Prostate gland (tissue), 2 donors: Measurements from ENCODE around the gene RAD51B. TPM values are rescaled to one million over a fixed set of nuclear protein-coding genes. Genes with fewer than 3 reads are reported as not detected.

ENCODE experiments used
- DNase-seq: peaks from one replicate; pipeline ENCODE4 v3.0.0-alpha.2; 2019; ENCODE audit warnings: low spot score
- H3K27ac ChIP-seq, 2 donors: fragments of 200-600 bp; sonication (generic); 2 replicates each; pipeline ENCODE4 v1.5.1; 2017 to 2019
- H3K27me3 ChIP-seq: fragments of 200-600 bp; sonication (generic); replicated peaks from 2 replicates; pipeline ENCODE4 v1.5.1; 2019; ENCODE audit not compliant: insufficient read depth
- H3K36me3 ChIP-seq, 2 donors: fragments of 200-600 bp; sonication (generic); 1 replicate in 1 of 2; 2 replicates in 1 of 2; pipeline versions ENCODE4 v1.5.1 to v1.8.1; 2017 to 2019
- H3K4me1 ChIP-seq: fragments of 200-600 bp; sonication (generic); replicated peaks from 2 replicates; pipeline ENCODE4 v1.5.1; 2019
- H3K4me3 ChIP-seq, 2 donors: fragments of 200-600 bp; sonication (generic); 2 replicates each; pipeline ENCODE4 v1.5.1; 2017 to 2019
- H3K9me3 ChIP-seq: fragments of 200-600 bp; sonication (generic); 2 replicates; pipeline ENCODE4 v1.5.1; 2017
- POLR2A ChIP-seq: fragments of 450-650 bp; IDR thresholded peaks from one replicate; pipeline ENCODE4 v1.6.1; 2016; ENCODE audit warnings: antibody characterized with exemption, mild to moderate bottlenecking
- POLR2AphosphoS5 ChIP-seq: sonication (generic); formaldehyde crosslinking; IDR thresholded peaks from one replicate; pipeline ENCODE4 v1.6.1; 2017; ENCODE audit warnings: antibody characterized with exemption
- WGBS: methylation state at CpG from one replicate; pipeline ENCODE4 v1.1.5; 2018; 5-methylcytosine and 5-hydroxymethylcytosine counted together
- intact Hi-C: fragments of 100-400 bp; cut with DNase I; formaldehyde crosslinking; loops from one replicate; pipeline ENCODE4 v1.14.2; 2022
- total RNA-seq, 2 donors: library from RNA; depleted of rRNA; stranded (reverse); fragments of >200 nt; gene quantifications; one replicate each; pipeline ENCODE4 v1.1.0, GENCODE V29; 2016
- TF ChIP-seq, protein P1 (sequence below), 4 experiments: fragments of 200-600 bp in 2 of 4; fragments of 450-650 bp in 2 of 4; sonication (generic) in 2 of 4; IDR thresholded peaks; 1 replicate in 3 of 4; 2 replicates in 1 of 4; pipeline ENCODE4 v1.5.1; 2016 to 2019; ENCODE audit warnings: antibody characterized with exemption in 4 of 4, mild to moderate bottlenecking in 2 of 4, moderate library complexity in 2 of 4

The RAD51B gene
- total RNA-seq, 2 donors from 2014 or later, result 14.9 to 35.8 TPM

DNA sequence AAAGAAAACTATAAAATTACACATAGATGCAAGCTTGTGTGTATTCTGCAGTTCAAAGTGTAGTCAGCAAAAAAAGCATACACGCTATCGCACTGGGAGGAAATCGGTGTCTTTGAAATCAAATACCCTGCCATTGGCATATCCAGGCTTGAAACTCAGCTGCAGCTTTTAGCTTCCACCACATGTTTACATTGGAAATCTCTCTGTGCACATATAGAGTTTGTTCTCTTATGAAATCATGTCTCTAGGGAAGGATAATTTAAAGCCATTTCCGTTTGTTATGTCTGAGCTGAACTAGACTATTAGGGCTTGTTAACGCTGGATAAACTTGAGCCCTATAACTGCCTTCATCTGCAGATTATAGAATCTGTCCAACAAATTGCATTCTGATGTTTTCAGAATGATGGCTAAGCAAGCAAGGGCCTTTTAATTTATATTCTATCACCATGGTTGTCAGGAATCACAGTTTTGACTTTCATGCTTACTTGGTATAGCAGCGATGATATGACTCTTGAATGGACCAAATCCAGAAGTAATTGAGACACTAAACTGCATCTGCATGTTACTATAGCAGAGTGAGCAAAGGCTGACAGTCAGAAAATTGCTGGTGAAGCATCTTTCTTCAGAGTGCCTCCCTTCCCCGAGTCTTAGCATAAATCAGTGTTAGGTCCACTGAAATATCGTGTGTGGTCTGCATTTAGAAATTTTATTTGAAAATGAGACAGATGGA, 530.5 kb downstream of the RAD51B start:
- intact Hi-C loops, result no loop called here
- Histone ChIP-seq H3K4me1 (no peaks in the 10 kb centered on the region), H3K36me3 (no peaks in the 10 kb centered on the region), H3K4me3 (no peak overlapping the region), H3K27me3 (no peaks in the 10 kb centered on the region), H3K9me3 (no peaks in the 10 kb centered on the region), H3K27ac (no peak overlapping the region)
- 38% methylated on average over 8 of the region's 8 CpGs for WGBS
- TF ChIP-seq POLR2A (no peak), POLR2AphosphoS5 (peak; percentile 43)
- TF ChIP-seq, protein P1, sequence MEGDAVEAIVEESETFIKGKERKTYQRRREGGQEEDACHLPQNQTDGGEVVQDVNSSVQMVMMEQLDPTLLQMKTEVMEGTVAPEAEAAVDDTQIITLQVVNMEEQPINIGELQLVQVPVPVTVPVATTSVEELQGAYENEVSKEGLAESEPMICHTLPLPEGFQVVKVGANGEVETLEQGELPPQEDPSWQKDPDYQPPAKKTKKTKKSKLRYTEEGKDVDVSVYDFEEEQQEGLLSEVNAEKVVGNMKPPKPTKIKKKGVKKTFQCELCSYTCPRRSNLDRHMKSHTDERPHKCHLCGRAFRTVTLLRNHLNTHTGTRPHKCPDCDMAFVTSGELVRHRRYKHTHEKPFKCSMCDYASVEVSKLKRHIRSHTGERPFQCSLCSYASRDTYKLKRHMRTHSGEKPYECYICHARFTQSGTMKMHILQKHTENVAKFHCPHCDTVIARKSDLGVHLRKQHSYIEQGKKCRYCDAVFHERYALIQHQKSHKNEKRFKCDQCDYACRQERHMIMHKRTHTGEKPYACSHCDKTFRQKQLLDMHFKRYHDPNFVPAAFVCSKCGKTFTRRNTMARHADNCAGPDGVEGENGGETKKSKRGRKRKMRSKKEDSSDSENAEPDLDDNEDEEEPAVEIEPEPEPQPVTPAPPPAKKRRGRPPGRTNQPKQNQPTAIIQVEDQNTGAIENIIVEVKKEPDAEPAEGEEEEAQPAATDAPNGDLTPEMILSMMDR (IDR thresholded peaks at IDR 0.05), result no peak
- DNase-seq, result no peak

DNA sequence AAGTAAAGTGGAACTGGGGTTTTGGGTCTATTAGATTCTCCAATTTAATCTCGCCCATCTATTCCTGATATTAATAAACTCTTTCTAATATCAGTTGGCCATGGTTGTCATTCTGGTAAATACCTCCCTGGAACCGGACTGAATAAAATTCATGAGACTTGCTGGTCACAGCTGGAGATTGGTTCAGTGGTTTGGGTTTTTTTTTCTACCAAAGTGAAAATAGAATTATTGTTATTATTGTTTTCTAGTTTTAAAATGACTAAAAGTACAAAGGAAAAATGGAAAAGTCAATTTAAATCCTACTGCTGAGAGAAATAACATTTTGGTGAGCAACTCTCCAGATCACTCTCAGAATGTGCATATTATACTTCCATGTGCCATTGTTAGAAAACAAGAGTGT, 535.8 kb downstream of the RAD51B start:
- intact Hi-C loops, result no loop called here
- Histone ChIP-seq H3K27ac (no peak overlapping the region), H3K9me3 (no peaks in the 10 kb centered on the region), H3K36me3 (no peaks in the 10 kb centered on the region), H3K4me3 (no peak overlapping the region), H3K27me3 (no peaks in the 10 kb centered on the region), H3K4me1 (peaks cover 5% of the 10 kb centered on the region)
- 96% methylated on average over 2 of the region's 2 CpGs for WGBS
- no peak for DNase-seq
- TF ChIP-seq POLR2A (no peak), POLR2AphosphoS5 (no peak)
- TF ChIP-seq, protein P1 (IDR thresholded peaks at IDR 0.05), result no peak

- DNase-seq, result no peak
- H3K4me1 ChIP-seq, result peaks cover 5% of the 10 kb centered on the region
- intact Hi-C loops, result no loop called here
- H3K36me3 ChIP-seq, result no peaks in the 10 kb centered on the region
- no peaks in the 10 kb centered on the region for H3K27me3 ChIP-seq
- 8% methylated on average over 1 of the region's 1 CpG for WGBS
- TF ChIP-seq POLR2A (no peak), POLR2AphosphoS5 (no peak)
- TF ChIP-seq, protein P1 (IDR thresholded peaks at IDR 0.05), result no peak
- H3K27ac ChIP-seq, result no peak overlapping the region
- H3K9me3 ChIP-seq, result no peaks in the 10 kb centered on the region
- H3K4me3 ChIP-seq, result no peak overlapping the region
Observed at GRCh38 chr14:68357777-68358176, 538.2 kb downstream of the RAD51B start.

GRCh38 chr14:68358500-68358899, 538.9 kb downstream of the RAD51B start:
- intact Hi-C loops, result no loop called here
- DNase-seq, result no peak
- Histone ChIP-seq H3K9me3 (no peaks in the 10 kb centered on the region), H3K27me3 (no peaks in the 10 kb centered on the region), H3K36me3 (no peaks in the 10 kb centered on the region), H3K4me3 (no peak overlapping the region), H3K27ac (peak overlapping the region; percentile 59 to 70), H3K4me1 (peaks cover 5% of the 10 kb centered on the region)
- 63% methylated on average over 1 of the region's 1 CpG for WGBS
- TF ChIP-seq POLR2AphosphoS5, result no peak
- no peak for TF ChIP-seq POLR2A
- TF ChIP-seq, protein P1 (IDR thresholded peaks at IDR 0.05), result no peak
